Stimulated activated CD4-positive, alpha-beta T cell treated with anti-CD3 and anti-CD28 coated beads, Interleukin-4, amount 100 ng/mL, for 48 hours (primary cell): ENCODE results near the gene TEX54.
A peak's percentile ranks its signal among the peaks of the same experiment; 100 is the strongest.
"Not testable (repeated sequence)": the region's sequence is repeated elsewhere in the genome, so short reads cannot be mapped to it uniquely, and the experiment has no call there.

Experiments used
- DNase-seq, 2 donors: peaks; one replicate each; pipeline ENCODE4 v3.0.0-alpha.2; 2020; ENCODE audit warnings: low read depth in 2 of 2

Gene TEX54

GRCh38 chr11:62855571-62856332 lies 23.1 kb upstream of the TEX54 start:
- peak; percentile 96 for DNase-seq

- DNase-seq: no peak
These were observed 22.4 kb upstream of the TEX54 start for GRCh38 chr11:62854825-62855570.

- no peak for DNase-seq
These were observed 21.6 kb upstream of the TEX54 start for GRCh38 chr11:62854013-62854824.

DNA sequence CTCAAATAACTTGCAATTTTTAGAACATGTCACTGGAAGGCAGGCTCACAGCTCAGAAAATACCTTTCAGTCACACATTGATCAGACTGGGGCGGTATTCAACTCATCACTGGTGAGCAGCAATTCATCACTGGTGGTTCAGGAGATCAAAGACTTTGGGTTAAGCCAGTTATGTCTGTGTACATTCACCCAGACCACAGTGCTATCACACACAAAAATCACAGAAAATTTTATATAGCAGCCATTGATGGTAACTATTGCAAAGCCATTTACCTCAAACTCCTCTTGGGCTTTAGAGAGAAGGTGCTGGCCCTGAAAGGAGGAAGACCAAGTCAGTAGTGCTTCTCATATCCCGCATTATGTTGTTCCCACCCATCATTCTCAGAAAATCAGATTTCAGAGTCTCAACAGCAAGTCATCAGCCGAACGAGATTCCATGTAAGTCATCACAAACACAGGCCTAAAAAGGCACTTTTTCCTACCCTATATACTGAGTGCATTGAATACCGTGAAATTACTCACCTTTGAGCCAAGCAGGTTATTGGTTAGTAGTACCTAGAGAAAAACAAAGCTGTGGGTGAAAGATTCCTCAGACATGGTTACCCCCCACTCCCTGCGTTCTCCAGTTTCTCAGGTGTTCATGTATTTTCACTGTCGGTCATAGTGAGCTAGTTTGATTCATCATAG lies 20.8 kb upstream of the TEX54 start:
- no peak for DNase-seq

DNA sequence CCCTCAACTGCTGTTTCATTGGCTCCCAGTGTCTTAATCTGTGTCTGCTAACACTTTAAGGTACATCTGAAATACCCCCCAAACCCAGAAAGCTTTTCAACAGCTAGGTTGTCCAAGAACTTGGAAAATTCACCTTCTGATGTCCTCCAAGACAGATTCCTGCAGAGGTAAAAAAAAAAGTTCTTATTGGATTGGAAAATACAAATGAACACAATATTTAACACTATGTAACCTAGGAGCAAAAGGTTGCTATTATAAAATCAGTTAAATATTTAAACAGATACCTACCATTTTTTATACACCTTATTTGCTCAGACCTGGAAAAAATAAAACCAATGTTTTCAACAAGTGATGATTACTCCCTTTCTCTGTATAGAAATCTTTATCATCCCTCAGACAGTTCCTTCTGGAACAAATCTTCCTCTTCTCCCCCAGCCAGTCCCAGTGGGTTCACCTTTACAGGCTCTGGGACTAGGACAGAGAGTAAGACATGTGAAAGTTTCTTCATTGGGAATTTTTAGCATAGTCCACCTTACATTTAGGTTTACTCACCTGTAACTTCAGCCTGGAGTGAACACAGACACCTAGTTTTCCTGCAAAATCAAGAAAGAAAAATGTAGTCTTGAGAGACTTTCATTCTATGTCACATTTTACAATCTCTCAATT lies 20.0 kb upstream of the TEX54 start:
- no peak for DNase-seq

- DNase-seq: no peak
These were observed 19.3 kb upstream of the TEX54 start for GRCh38 chr11:62851807-62852522.

DNA sequence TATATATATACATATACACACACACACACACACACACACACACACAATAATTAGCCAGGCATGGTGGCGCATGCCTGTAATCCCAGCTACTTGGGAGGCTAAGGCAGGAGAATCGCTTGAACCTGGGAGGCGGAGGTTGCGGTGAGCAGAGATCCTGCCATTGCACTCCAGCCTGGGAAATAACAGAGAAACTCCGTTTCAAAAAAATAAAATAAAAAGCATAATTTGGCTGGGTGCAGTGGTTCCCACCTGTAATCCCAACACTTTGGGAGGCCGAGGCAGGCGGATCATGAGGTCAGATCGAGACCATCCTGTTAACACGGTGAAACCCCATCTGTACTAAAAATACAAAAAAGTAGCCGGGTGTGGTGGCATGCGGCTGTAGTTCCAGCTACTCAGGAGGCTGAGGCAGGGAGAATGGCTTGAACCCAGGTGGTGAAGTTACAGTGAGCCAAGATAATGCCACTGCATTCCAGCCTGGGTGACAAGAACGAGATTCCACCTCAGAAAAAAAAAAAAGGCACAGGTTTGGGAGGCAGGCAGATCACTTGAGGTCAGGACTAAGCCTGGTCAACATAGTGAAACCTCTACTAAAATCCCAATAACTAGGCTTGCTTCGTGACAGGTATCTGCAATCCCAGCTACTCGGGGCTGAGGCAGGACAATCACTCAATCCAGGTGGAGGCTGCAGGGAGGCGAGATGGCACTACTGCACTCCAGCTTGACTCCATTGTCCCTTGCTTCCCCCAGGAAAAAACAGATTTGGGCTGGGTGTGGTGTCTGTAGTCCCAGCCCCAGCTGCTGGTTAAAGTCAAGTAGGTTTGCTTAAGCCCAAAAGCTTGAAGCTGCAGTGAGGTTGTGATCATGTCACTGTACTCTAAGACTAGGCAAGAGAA lies 18.5 kb upstream of the TEX54 start:
- no peak for DNase-seq

GRCh38 chr11:62847767-62848314 lies 15.2 kb upstream of the TEX54 start:
- no peak for DNase-seq

DNA sequence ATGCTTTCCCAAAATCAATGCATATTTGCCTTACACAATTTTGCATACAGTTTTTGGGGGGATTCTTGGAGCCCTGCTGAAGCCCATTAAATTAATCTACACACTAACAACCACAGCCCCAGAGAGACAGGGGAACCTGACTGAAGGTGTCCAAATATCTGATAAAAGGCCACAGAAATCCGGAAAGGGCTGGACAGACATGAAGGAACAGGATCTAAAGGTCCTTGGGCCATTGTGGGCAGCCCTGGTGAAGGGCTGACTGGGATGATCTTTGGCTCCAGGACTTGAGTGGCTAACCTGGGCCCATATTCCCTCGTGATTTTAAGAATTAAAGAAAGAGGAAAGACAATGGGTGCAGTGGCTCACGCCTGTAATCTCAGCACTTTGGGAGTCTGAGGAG lies 13.5 kb upstream of the TEX54 start:
- DNase-seq: no peak

DNA sequence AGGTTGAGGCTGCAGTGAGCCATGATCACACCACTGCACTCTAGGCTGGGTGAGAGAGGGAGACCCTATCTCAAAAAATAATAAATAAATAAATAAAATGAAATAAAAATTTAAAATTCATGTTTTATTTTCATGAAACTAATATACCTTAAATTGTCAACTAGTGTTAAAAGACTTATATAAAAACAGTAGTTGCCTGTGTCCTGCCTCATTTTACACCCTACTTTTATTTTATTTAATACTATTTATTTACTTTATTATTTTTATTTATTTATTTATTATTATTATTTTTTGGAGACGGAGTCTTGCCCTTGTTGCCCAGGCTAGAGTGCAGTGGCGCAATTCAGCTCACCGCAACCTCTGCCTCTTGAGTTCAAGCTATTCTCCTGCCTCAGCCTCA lies 11.5 kb upstream of the TEX54 start:
- DNase-seq: no peak

DNA sequence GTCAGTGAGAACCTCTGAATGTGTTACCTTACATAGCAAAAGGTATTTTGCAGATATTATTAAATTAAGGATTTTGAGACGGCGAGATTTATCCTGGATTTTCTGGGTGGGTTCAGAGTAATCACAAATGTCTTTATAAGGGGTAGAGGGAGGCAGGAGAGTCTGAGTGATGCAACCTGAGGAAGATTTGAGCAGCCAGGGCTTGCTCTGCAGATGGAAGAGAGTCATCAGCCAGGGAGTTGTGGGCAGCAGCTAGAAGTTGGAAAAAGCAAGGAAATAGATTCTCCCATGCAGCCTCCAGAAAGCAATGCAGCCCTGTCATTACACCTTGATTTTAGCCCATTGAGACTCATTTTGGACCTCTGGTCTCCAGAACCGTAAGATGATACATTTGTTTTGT lies 10.8 kb upstream of the TEX54 start:
- DNase-seq: no peak

DNA sequence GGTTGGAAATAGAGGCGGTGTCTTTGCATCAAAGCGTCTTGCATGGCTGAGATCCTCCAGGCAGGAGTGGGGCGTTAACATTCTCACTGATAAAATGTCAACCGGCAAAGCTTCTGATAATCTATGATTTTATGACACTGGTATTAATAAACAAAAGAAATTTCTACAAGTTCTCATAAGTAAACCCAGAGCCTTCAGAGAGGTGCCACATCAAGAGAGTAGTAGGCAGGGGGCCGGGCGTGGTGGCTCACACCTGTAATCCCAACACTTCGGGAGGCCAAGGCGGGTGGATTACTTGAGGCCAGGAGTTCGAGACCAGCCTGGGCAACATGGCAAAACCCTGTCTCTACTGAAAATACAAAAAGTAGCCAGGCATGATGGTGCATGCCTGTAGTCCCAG lies 10.2 kb upstream of the TEX54 start:
- DNase-seq: not testable (repeated sequence)

DNA sequence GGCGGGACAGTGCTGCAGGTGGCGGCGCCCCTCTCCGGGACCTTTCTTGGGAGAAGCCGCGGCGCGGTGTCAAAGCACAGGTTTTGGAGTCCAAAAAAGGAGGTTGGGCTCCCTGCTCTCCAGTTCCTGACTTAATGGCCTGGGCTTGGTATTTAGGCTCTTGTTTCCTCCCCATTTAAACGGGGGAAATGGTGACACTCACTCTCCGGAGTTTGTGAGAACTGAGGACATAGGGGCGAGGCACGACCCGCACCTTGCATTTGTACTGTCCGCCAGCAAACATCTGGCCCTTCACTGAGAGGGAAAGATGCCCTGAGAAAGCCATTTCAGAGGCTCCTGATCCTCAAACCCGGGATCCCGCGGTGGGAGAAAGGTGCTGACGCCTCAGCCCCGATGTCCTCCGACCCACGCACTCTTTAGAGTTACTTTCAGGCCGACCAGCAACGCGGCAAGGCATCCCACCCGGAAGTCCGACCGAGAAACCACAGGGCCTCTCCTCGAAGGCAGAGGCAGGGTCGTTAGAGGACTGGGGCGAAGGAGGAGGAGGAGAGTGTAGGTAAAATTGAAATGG lies 9.6 kb upstream of the TEX54 start:
- no peak for DNase-seq

- DNase-seq: peak; percentile 60 to 79
These were observed 8.9 kb upstream of the TEX54 start for GRCh38 chr11:62841361-62842170.

GRCh38 chr11:62840721-62841360 lies 8.2 kb upstream of the TEX54 start:
- peak; percentile 78 to 85 for DNase-seq

DNA sequence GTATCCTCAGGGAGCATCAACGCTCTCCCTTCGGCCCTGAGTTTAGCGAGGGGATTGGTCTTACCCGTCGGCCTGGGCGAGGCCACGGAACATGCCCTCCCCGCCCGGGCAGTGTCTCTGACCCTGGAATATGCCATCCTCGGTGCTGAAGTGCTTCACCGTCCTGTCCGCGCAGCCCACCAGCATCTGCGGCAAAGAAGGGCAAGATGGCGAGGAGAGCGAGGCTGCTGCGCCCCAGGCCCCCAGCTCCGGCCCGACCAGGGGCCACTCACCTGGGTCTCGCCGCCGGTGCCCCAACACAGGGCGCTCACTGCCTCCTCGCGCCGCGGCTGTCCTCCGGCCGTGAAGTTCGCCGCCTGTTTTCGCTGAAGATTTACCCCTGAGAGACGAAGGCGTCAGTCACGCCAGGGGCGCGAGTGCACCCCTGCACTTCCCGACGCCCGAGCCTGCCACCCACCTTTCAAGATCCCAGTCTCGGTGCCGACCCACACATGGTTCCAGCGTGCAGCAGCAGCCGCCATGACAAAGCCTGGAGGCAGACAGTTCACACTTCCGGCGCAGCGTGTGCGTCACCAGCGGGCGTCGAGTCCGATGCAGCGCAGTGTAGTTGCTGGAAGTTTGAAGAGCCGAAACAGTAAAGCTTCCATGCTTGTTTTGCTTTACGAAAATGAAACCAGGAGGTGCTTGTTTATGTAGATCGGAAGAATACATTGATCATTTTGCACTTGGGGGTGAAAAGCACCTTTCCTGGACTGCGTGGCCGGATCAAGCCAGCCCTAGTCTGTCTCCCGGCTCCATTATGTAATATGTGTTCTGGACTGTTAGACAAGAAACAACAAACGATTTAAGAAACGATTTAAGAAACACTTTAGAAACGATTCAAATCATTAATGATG lies 6.7 kb upstream of the TEX54 start, which contains the start of gene WDR74:
Gene WDR74 (minus strand): TSS at position 541 of the 896 bp plus-strand sequence. CDS start 20 bp downstream, at position 521.
- peak; percentile 85 to 86 for DNase-seq
